DOHH2 (cell line): Measurements from ENCODE around the gene GLMP.

Experiments used
- H3F3A ChIP-seq: fragments of 200-600 bp; sonication (generic), shearing (Covaris generic); 2 replicates; pipeline ENCODE4 v1.6.0; 2016; ENCODE audit warnings: antibody characterized with exemption, mild to moderate bottlenecking; ENCODE audit not compliant: control insufficient read depth, insufficient read depth
- H3K27ac ChIP-seq: fragments of 200-600 bp; sonication (generic); 2 replicates; pipeline ENCODE4 v1.5.1; 2014; ENCODE audit warnings: low read depth, mild to moderate bottlenecking, low read length, moderate library complexity
- H3K27me3 ChIP-seq: fragments of 200-600 bp; sonication (generic); 2 replicates; pipeline ENCODE4 v1.6.1; 2014; ENCODE audit warnings: mild to moderate bottlenecking, low read length, mixed read lengths; ENCODE audit not compliant: control insufficient read depth
- H3K36me3 ChIP-seq: fragments of 200-600 bp; sonication (generic); 2 replicates; pipeline ENCODE4 v1.6.1; 2014; ENCODE audit warnings: mild to moderate bottlenecking, low read length, moderate library complexity, mixed read lengths; ENCODE audit not compliant: control insufficient read depth
- H3K4me1 ChIP-seq: fragments of 200-600 bp; sonication (generic); 2 replicates; pipeline ENCODE4 v1.6.1; 2014; ENCODE audit warnings: mild to moderate bottlenecking, low read length, mixed read lengths; ENCODE audit not compliant: control insufficient read depth
- H3K4me2 ChIP-seq: fragments of 200-600 bp; sonication (generic); 2 replicates; pipeline ENCODE4 v1.6.0; 2014; ENCODE audit warnings: mild to moderate bottlenecking, low read length, moderate library complexity
- H3K4me3 ChIP-seq: fragments of 200-600 bp; sonication (generic); 2 replicates; pipeline ENCODE4 v1.5.1; 2014; ENCODE audit warnings: mild to moderate bottlenecking, low read length, mixed read lengths
- H3K79me2 ChIP-seq: fragments of 200-600 bp; sonication (generic); 2 replicates; pipeline ENCODE4 v1.6.1; 2014; ENCODE audit warnings: mild to moderate bottlenecking, low read length, mixed read lengths; ENCODE audit not compliant: control insufficient read depth
- H3K9me2 ChIP-seq: fragments of 200-600 bp; sonication (generic); replicated peaks from 2 replicates; pipeline ENCODE4 v1.6.1; 2014; ENCODE audit warnings: mild to moderate bottlenecking, low read length, mixed read lengths; ENCODE audit not compliant: control insufficient read depth
- H3K9me3 ChIP-seq: fragments of 200-600 bp; sonication (generic); 2 replicates; pipeline ENCODE4 v1.6.1; 2014; ENCODE audit warnings: antibody characterized with exemption, low read length, mixed read lengths; ENCODE audit not compliant: control insufficient read depth, insufficient read depth
- H4K20me1 ChIP-seq: fragments of 200-600 bp; sonication (generic); 2 replicates; pipeline ENCODE4 v1.6.0; 2014; ENCODE audit warnings: low read depth, mild to moderate bottlenecking, antibody characterized with exemption, low read length, moderate library complexity; ENCODE audit not compliant: control insufficient read depth, insufficient read depth
- CTCF ChIP-seq: fragments of 200-600 bp; sonication (generic); IDR thresholded peaks from one replicate; pipeline ENCODE4 v1.5.1; 2014; ENCODE audit warnings: antibody characterized with exemption, mild to moderate bottlenecking, low read depth, low read length; ENCODE audit not compliant: poor library complexity, severe bottlenecking
- EZH2phosphoT487 ChIP-seq: fragments of 200-600 bp; sonication (generic); IDR thresholded peaks from 2 replicates; pipeline ENCODE4 v1.6.1; 2017; ENCODE audit warnings: borderline replicate concordance, mild to moderate bottlenecking, antibody characterized with exemption, low read length, moderate library complexity, mixed read lengths

GLMP gene

GRCh38 chr1:156244712-156245111 lies 50.8 kb downstream of the GLMP start:
- Histone ChIP-seq H3K36me3 (peaks cover 8% of the 10 kb centered on the region), H3K4me2 (peak overlapping the region; percentile 74), H3K9me2 (no peaks in the 10 kb centered on the region), H3K27me3 (peaks cover 11% of the 10 kb centered on the region), H3K4me1 (peaks cover 27% of the 10 kb centered on the region), H3K79me2 (no peaks in the 10 kb centered on the region), H3K4me3 (no peak overlapping the region), H4K20me1 (no peaks in the 10 kb centered on the region), H3F3A (peaks cover 6% of the 10 kb centered on the region), H3K27ac (no peak overlapping the region), H3K9me3 (no peaks in the 10 kb centered on the region)
- TF ChIP-seq EZH2phosphoT487 (no peak), CTCF (no peak)

- no peaks in the 10 kb centered on the region for H3K9me2 ChIP-seq
- H3F3A ChIP-seq = peaks cover 6% of the 10 kb centered on the region
- peaks cover 9% of the 10 kb centered on the region for H3K36me3 ChIP-seq
- H3K9me3 ChIP-seq = no peaks in the 10 kb centered on the region
- H3K4me2 ChIP-seq = no peak overlapping the region
- TF ChIP-seq CTCF (no peak), EZH2phosphoT487 (no peak)
- no peaks in the 10 kb centered on the region for H3K79me2 ChIP-seq
- peaks cover 11% of the 10 kb centered on the region for H3K27me3 ChIP-seq
- H3K4me1 ChIP-seq = peaks cover 27% of the 10 kb centered on the region
- no peak overlapping the region for H3K4me3 ChIP-seq
- no peaks in the 10 kb centered on the region for H4K20me1 ChIP-seq
- H3K27ac ChIP-seq = no peak overlapping the region
Measured at GRCh38 chr1:156244126-156244525, 51.4 kb downstream of the GLMP start.

GRCh38 chr1:156242738-156243137 lies 52.7 kb downstream of the GLMP start:
- no peaks in the 10 kb centered on the region for H3K9me3 ChIP-seq
- no peak overlapping the region for H3K27ac ChIP-seq
- no peak overlapping the region for H3K4me3 ChIP-seq
- peaks cover 22% of the 10 kb centered on the region for H3K36me3 ChIP-seq
- TF ChIP-seq EZH2phosphoT487 (no peak), CTCF (no peak)
- H3K9me2 ChIP-seq = no peaks in the 10 kb centered on the region
- peaks cover 11% of the 10 kb centered on the region for H3K27me3 ChIP-seq
- H3K4me1 ChIP-seq = peaks cover 27% of the 10 kb centered on the region
- H4K20me1 ChIP-seq = no peaks in the 10 kb centered on the region
- peaks cover 6% of the 10 kb centered on the region for H3F3A ChIP-seq
- H3K4me2 ChIP-seq = no peak overlapping the region
- H3K79me2 ChIP-seq = no peaks in the 10 kb centered on the region
